GM10266 (cell line): ENCODE results near the gene TRIM14.
"Not testable (repeated sequence)": the region's sequence is repeated elsewhere in the genome, so short reads cannot be mapped to it uniquely, and the experiment has no call there.

ENCODE experiments used
- DNase-seq: peaks from one replicate; pipeline ENCODE4 v3.0.0; 2012; ENCODE audit errors: extremely low spot score
- TF ChIP-seq, protein P1 (sequence below): IDR thresholded peaks from 2 replicates; pipeline ENCODE4 v1.5.1; 2012; ENCODE audit warnings: mild to moderate bottlenecking, low read depth; ENCODE audit not compliant: control insufficient read depth, insufficient read depth; ENCODE audit errors: missing control alignments

Gene TRIM14

DNA sequence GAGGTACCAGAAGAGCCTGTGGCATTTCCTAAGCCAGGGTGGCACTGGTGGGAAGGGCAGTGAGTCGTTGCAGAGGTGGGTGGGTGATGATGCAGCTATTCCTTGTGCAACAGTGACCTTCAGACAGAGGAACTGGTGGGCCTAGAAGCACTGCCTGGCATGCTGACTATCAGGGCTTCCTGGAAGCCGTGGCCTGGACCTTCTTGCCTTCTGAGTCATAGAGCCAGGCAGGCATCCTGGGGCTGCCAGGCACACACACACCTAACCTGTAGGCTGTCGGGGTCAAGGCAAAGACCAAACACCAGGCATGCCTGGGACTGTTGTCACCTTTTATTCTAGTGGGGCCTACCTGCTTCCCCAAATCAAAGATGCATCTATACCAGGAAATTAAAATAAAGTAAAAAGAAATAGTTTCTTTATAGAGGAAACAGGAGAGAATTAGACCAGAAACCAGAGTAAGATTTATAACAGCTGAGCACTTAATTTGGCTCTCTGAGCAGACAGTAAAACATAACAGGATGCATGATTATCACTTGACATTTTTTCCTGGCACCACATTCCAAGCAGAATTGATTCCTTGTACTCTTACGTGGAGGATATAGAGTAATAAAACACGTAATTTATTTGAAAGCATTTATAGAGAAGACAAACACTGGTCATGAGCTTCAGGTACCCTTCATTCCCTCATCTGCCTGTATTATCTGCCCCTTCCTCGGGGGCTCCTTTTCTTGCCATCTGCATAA, 37.4 kb downstream of the TRIM14 start:
- TF ChIP-seq, protein P1, sequence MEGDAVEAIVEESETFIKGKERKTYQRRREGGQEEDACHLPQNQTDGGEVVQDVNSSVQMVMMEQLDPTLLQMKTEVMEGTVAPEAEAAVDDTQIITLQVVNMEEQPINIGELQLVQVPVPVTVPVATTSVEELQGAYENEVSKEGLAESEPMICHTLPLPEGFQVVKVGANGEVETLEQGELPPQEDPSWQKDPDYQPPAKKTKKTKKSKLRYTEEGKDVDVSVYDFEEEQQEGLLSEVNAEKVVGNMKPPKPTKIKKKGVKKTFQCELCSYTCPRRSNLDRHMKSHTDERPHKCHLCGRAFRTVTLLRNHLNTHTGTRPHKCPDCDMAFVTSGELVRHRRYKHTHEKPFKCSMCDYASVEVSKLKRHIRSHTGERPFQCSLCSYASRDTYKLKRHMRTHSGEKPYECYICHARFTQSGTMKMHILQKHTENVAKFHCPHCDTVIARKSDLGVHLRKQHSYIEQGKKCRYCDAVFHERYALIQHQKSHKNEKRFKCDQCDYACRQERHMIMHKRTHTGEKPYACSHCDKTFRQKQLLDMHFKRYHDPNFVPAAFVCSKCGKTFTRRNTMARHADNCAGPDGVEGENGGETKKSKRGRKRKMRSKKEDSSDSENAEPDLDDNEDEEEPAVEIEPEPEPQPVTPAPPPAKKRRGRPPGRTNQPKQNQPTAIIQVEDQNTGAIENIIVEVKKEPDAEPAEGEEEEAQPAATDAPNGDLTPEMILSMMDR, result no peak
- no peak for DNase-seq

GRCh38 chr9:98080780-98081179, 38.2 kb downstream of the TRIM14 start:
- TF ChIP-seq, protein P1, result no peak
- no peak for DNase-seq

DNA sequence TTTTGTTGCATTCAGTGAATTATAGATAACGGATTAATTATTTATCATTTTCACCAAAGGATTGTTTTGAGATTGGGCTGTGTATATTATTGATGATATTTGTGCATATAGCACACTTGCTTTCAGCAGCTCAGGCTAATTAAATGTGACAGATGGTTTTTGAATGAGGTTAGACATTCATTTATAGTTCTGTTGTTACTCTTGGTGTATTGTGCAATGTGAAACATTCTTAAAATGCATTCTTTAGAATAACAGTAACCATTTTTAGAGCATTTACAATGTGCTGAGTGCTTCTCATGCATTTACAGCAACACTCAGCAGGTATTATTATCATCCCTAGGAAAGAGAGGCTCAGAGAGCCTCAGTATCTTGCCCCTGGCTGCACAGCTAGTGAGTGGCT, 38.7 kb downstream of the TRIM14 start:
- DNase-seq, result no peak
- TF ChIP-seq, protein P1, result no peak

DNA sequence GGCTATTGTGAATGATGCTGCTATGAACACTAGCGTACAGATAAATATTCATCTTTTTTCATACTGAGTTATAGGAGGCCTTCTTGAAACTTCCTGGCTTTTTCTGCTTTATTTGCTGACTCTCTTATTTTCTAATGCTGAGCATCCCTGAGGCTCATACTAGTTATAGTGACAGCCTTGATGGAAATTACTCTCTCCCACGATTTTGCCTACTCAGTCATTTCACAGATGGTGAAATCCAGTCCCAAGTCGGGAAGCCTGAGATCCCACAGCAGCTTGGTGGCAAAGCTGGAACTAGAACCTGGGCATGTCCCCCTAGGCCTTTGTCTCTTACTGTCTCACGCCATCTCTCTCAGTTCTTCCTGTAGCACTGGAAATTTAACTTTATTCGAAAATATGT, 40.1 kb downstream of the TRIM14 start:
- TF ChIP-seq, protein P1, result no peak
- no peak for DNase-seq

DNA sequence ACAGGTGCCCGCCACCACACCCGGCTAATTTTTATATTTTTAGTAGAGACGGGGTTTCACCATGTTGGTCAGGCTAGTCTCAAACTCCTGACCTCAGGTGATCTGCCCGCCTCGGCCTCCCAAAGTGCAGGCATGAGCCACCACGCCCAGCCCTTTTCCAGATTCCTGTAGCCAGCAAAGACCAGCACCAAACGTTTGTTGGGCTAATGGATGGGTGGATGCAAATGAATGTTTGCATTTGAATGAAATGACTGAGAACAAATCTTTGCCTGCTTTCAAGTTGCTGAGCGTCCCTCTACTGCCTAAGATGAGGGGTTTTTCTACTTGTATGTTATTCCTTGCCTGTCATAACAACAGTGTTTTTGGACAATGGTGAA, 42.5 kb downstream of the TRIM14 start:
- DNase-seq, result not testable (repeated sequence)

GRCh38 chr9:98075332-98075805, 43.7 kb downstream of the TRIM14 start:
- TF ChIP-seq, protein P1, result no peak

DNA sequence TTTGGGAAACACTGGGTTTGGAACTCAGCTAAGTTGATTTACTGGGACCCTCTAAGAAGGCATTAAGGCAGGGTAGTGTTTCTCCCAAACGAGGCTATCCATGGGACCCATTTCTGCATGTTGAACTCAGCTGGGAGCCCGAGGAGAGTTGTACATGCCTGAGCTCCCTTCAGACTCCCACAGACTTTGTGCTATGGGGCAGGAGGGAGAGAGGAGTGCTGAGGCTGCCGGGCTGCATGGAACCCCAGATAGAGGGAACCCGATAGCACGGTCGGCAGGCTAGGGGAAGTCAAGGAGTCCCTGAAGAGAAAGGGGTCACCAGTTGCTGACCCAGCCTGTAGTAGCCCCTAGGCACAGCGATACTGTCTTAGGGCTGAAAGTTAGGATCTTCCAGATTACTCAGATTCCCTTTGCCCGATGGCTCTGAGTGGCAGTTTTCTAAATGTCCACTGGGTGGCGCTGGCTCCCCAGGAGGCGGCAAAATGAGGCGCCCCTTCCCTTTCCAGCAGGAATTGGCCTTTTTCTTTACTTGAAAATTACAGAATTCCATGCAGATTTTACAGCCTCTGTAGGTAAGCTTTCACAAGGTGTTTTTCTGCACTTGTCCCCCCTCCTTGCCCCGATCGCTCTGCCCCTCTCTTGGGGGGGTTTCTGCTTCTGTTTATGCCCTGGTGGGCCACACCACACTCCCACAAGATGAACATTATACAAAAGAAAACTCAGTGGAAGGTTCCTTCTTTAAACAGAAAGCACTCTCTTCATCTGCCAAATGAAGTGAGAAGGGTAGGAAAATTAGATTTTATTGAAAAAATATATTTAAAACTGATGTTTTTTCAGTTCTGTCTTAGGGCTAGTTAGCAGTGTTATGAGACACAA, 44.7 kb downstream of the TRIM14 start:
- peak; percentile 69 for DNase-seq
- TF ChIP-seq, protein P1, result peak; percentile 87

More at GRCh38 chr9:98075332-98075805, 43.7 kb downstream of the TRIM14 start:
- DNase-seq, result no peak
